ENCODE measurements around the gene LHPP.

Gene LHPP

DNA sequence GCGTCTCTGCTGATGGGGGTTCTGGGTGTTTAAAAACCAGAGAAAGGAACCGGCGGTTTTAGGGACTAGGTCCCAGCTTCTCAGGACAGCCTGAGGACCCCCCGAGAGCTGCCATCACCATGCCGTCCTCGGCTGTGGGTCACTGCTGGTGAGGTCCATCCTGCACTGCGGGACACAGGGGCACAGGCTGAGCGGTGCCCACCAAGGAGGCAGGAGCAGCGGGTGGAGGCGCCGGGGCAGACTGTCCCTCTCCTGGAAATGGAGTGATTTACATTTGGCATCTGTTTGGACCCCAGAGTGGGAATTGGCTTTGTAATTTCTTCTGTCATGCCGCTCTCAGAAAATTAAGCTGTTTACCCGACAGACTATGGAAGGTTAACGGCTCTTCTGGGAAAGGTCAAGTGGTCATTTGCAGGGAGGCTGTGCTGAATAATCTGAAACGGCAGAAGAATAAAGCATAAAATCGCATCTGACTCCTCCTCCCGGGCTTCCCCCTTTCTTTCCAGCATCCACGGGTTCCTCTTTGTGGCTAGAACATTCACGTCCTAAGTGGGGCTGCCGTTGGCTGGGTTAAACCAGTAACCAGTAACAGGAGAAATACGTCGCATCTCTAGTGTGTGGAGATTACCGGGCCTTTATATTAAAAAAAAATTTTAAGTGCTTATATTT is 31.7 kb downstream of the LHPP start:
- no peak for TF ChIP-seq POLR2AphosphoS5 (IDR thresholded peaks at IDR 0.05; ENCODE audit: low read depth, low read length)
- no peak for TF ChIP-seq POLR2A (IDR thresholded peaks at IDR 0.05; ENCODE audit: low read depth, low read length)
- TF ChIP-seq TAF1 (IDR thresholded peaks at IDR 0.05; ENCODE audit: borderline replicate concordance, low read depth, low read length), result no peak
- FAIRE-seq (no peak), DNase-seq (ENCODE audit: insufficient read length) (no peak)

DNA sequence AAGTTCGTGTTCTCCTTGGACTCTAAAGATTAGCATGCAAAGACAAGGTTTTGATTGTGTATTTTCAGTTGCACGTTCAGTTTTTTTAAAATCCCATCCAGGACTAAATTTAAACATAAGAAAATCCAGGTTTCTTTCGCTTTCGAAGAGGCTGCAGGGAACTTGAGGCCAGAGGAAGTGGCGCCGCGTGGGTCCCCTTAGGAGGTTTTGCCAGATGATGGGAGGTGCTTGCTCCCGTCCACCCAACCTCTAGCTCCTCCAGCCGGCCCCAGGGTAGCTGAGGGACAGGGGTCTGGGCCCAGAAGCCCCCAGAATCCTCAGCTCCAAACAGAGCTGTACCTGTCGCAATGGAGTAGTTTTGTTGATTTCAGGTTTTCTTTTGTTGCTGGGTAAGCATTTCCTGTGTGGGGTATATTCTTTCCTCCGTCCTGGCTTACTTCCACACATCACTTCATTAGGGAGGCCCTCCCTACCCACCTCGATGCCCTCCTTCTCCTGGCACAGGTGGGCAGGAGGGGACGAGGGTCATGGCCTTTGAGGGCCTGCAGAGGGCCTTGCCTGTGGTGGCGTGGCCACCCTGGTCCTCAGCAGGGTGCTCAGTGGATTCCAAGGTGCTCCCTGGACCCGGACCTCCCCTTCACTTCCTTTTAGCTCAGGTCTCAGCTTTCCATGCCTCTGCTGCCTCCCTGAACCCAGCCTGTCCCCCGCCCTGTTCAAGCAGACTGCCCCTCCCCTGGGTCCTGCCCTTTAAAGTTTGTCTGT is 32.6 kb downstream of the LHPP start:
- TF ChIP-seq TAF1 (IDR thresholded peaks at IDR 0.05; ENCODE audit: borderline replicate concordance, low read depth, low read length) (no peak), POLR2A (IDR thresholded peaks at IDR 0.05; ENCODE audit: low read depth, low read length) (no peak), POLR2AphosphoS5 (IDR thresholded peaks at IDR 0.05; ENCODE audit: low read depth, low read length) (no peak)
- FAIRE-seq (no peak), DNase-seq (ENCODE audit: insufficient read length) (no peak)

- TF ChIP-seq TAF1 (IDR thresholded peaks at IDR 0.05; ENCODE audit: borderline replicate concordance, low read depth, low read length), result no peak
- no peak for TF ChIP-seq POLR2AphosphoS5 (IDR thresholded peaks at IDR 0.05; ENCODE audit: low read depth, low read length)
- TF ChIP-seq POLR2A (IDR thresholded peaks at IDR 0.05; ENCODE audit: low read depth, low read length), result no peak
- no peak for FAIRE-seq
- no peak for DNase-seq (ENCODE audit: insufficient read length)
These were observed 33.5 kb downstream of the LHPP start for GRCh38 chr10:124495162-124495561.

- FAIRE-seq (no peak), DNase-seq (ENCODE audit: insufficient read length) (no peak)
- TF ChIP-seq TAF1 (IDR thresholded peaks at IDR 0.05; ENCODE audit: borderline replicate concordance, low read depth, low read length), result no peak
- no peak for TF ChIP-seq POLR2A (IDR thresholded peaks at IDR 0.05; ENCODE audit: low read depth, low read length)
- TF ChIP-seq POLR2AphosphoS5 (IDR thresholded peaks at IDR 0.05; ENCODE audit: low read depth, low read length), result no peak
These were observed 34.1 kb downstream of the LHPP start for GRCh38 chr10:124495725-124496124.

DNA sequence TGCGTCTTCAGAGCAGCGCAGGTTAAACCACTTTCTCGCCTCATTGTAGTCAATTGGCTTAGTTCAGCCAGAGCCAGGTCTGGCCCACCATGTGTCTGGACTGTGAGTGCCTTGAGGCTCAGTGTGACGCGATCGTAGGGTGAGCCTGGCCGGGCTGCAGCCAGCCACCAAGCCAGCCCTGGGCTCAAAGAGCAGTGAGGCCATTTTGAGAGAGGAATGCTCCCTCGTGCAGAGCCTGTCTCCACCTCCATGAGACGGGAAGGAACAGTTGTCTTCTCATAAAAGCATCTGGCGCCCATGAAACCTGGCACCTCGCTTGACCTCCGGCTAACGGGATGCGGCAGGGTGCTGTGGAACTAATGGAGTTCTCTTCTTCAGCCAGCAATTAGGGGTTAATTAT is 34.5 kb downstream of the LHPP start:
- DNase-seq (ENCODE audit: insufficient read length), result no peak
- FAIRE-seq, result no peak
- no peak for TF ChIP-seq POLR2A (IDR thresholded peaks at IDR 0.05; ENCODE audit: low read depth, low read length)
- no peak for TF ChIP-seq POLR2AphosphoS5 (IDR thresholded peaks at IDR 0.05; ENCODE audit: low read depth, low read length)
- no peak for TF ChIP-seq TAF1 (IDR thresholded peaks at IDR 0.05; ENCODE audit: borderline replicate concordance, low read depth, low read length)

DNA sequence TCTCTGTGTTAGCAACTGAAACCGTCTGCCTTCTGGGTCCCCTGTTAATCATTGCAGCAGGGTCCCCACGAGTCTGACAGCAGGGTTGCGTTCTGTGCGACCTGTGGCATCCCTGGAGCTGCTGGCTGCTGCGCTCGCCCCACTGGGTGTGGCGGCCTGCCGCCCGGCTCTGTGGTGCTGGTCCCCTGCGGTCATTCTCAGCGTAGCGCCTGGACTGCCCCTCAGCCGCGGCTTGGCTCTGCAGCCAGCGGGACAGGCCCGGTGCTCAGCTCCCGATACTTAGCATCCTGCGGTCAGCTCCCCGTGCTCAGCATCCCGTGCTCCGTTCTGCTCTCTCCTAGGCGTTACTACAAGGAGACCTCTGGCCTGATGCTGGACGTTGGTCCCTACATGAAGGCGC is 35.0 kb downstream of the LHPP start:
- FAIRE-seq, result no peak
- DNase-seq (ENCODE audit: insufficient read length), result no peak
- TF ChIP-seq POLR2AphosphoS5 (IDR thresholded peaks at IDR 0.05; ENCODE audit: low read depth, low read length) (no peak), POLR2A (IDR thresholded peaks at IDR 0.05; ENCODE audit: low read depth, low read length) (no peak), TAF1 (IDR thresholded peaks at IDR 0.05; ENCODE audit: borderline replicate concordance, low read depth, low read length) (no peak)

DNA sequence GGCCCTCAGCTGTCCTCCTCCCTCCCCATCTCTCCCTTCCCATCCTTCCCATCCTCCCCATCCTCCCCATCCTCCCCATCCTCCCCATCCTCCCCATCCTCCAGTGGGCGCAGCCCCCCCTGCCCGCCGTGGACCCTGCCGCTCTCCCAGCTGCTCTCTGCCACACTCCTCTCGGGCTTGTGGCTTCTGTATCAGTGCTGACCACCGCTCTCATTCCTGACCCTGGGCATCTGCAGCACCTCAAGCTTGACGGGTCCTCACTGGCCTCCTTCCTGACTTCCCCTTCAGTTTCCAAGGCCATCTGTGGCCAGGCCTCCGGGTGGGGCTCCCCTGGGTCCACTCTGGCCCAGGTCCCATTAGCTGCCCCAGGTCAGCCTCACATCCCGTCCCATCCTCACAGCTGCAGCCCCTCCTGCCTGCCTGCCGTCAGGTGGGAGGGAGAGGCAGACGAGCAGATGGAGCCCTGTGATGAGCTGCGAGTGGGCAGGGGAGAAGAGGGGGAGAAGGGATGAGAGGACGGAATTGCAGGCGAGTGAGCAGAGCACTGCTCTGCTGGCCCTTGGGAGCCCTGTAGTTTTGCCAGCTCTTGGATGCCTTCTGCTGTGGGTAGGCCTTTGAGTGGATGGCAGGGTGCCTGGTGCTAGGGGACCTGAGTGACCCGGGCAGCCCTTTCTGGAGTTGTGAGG is 35.7 kb downstream of the LHPP start:
- TF ChIP-seq POLR2A (IDR thresholded peaks at IDR 0.05; ENCODE audit: low read depth, low read length) (no peak), POLR2AphosphoS5 (IDR thresholded peaks at IDR 0.05; ENCODE audit: low read depth, low read length) (no peak), TAF1 (IDR thresholded peaks at IDR 0.05; ENCODE audit: borderline replicate concordance, low read depth, low read length) (no peak)
- no peak for DNase-seq (ENCODE audit: insufficient read length)
- no peak for FAIRE-seq

GRCh38 chr10:124498056-124498455 is 36.4 kb downstream of the LHPP start:
- no peak for DNase-seq (ENCODE audit: insufficient read length)
- FAIRE-seq, result no peak

GRCh38 chr10:124500757-124501156 is 39.1 kb downstream of the LHPP start:
- FAIRE-seq (no peak), DNase-seq (ENCODE audit: insufficient read length) (no peak)
- TF ChIP-seq POLR2A (IDR thresholded peaks at IDR 0.05; ENCODE audit: low read depth, low read length) (no peak), TAF1 (IDR thresholded peaks at IDR 0.05; ENCODE audit: borderline replicate concordance, low read depth, low read length) (no peak), POLR2AphosphoS5 (IDR thresholded peaks at IDR 0.05; ENCODE audit: low read depth, low read length) (no peak)

More at GRCh38 chr10:124498056-124498455, 36.4 kb downstream of the LHPP start:
- TF ChIP-seq POLR2AphosphoS5 (IDR thresholded peaks at IDR 0.05; ENCODE audit: low read depth, low read length) (no peak), POLR2A (IDR thresholded peaks at IDR 0.05; ENCODE audit: low read depth, low read length) (no peak), TAF1 (IDR thresholded peaks at IDR 0.05; ENCODE audit: borderline replicate concordance, low read depth, low read length) (no peak)

DNA sequence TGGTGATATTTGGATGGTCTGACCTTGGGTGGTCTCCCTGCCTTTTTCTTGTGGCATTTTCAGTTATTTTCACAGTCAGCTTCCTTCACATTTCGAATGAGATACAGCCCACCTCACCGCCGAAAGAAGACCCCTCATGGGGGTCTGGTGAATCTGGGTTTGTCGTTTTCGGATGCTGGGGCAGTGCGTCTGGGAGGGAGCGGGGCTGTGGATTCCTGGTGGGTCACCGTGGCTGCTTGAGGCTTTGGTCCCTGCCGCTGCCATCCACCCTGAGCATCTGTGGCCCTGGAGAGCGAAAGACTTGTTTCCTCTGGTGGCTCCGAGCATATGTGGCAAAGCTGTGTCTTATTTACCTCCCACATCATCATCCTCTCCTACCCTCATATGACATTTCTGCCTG is 43.1 kb downstream of the LHPP start:
- FAIRE-seq, result no peak

DNA sequence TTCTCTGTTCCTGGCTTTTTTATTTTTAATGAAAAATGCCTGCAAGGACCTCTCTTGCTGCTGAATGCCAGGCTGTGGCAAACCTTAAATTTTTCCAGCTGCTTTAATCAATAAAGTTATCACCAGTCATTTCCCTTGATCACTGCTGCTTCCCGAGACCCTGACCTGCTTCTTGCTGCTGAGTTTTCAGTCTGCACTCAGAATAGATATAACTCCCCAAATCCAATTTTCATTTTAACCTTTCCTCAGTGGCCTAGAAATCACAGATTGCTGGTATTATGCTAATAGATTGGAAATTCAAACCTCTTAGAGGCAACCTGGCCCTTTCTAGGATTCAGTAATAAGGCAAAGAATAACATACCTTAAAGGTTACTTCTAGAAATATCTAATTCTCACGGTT is 43.7 kb downstream of the LHPP start:
- TF ChIP-seq POLR2AphosphoS5 (IDR thresholded peaks at IDR 0.05; ENCODE audit: low read depth, low read length) (no peak), POLR2A (IDR thresholded peaks at IDR 0.05; ENCODE audit: low read depth, low read length) (no peak), TAF1 (IDR thresholded peaks at IDR 0.05; ENCODE audit: borderline replicate concordance, low read depth, low read length) (no peak)
- FAIRE-seq (no peak), DNase-seq (ENCODE audit: insufficient read length) (no peak)

More for the DNA sequence above, 43.1 kb downstream of the LHPP start:
- no peak for DNase-seq (ENCODE audit: insufficient read length)
- TF ChIP-seq POLR2AphosphoS5 (IDR thresholded peaks at IDR 0.05; ENCODE audit: low read depth, low read length), result no peak
- TF ChIP-seq POLR2A (IDR thresholded peaks at IDR 0.05; ENCODE audit: low read depth, low read length), result no peak
- no peak for TF ChIP-seq TAF1 (IDR thresholded peaks at IDR 0.05; ENCODE audit: borderline replicate concordance, low read depth, low read length)

Data from GM12892 (cell line).